Measurements from ENCODE around the gene LCOR.

LCOR gene

GRCh38 chr10:96947036-96947435 is 114.9 kb downstream of the LCOR start:
- no peak for DNase-seq

GRCh38 chr10:96949039-96949683 is 117.1 kb downstream of the LCOR start:
- DNase-seq, result no peak

- DNase-seq, result no peak
Measured at GRCh38 chr10:96951954-96952353, 119.9 kb downstream of the LCOR start.

- DNase-seq, result no peak
Measured at GRCh38 chr10:96955794-96956193, 123.7 kb downstream of the LCOR start.

- DNase-seq, result no peak
Measured at GRCh38 chr10:96958071-96958470, 126.0 kb downstream of the LCOR start.

- no peak for DNase-seq
Measured at GRCh38 chr10:96959733-96960132, 127.6 kb downstream of the LCOR start.

GRCh38 chr10:96960872-96961271 is 128.8 kb downstream of the LCOR start:
- DNase-seq, result no peak

- no peak for DNase-seq
Measured at GRCh38 chr10:96964131-96964530, 132.0 kb downstream of the LCOR start.

- no peak for DNase-seq
Measured at GRCh38 chr10:96967847-96968246, 135.7 kb downstream of the LCOR start.

GRCh38 chr10:96968682-96969423 is 136.8 kb downstream of the LCOR start:
- no peak for DNase-seq

- no peak for DNase-seq
Measured at GRCh38 chr10:96971324-96971723, 139.2 kb downstream of the LCOR start.

GRCh38 chr10:96972264-96972663 is 140.2 kb downstream of the LCOR start:
- no peak for DNase-seq

- DNase-seq, result no peak
Measured at GRCh38 chr10:96973809-96974747, 142.0 kb downstream of the LCOR start.

- DNase-seq, result no peak
Measured at GRCh38 chr10:96975136-96975535, 143.0 kb downstream of the LCOR start.

GRCh38 chr10:96978621-96979154 is 146.6 kb downstream of the LCOR start:
- no peak for DNase-seq

GRCh38 chr10:96982149-96982930 is 150.2 kb downstream of the LCOR start:
- DNase-seq, result no peak

- DNase-seq, result peak; percentile 67
Measured at GRCh38 chr10:96984541-96985131, 152.5 kb downstream of the LCOR start.

GRCh38 chr10:96986200-96986856 is 154.2 kb downstream of the LCOR start:
- no peak for DNase-seq

GRCh38 chr10:96987141-96987841 is 155.2 kb downstream of the LCOR start:
- no peak for DNase-seq

- no peak for DNase-seq
Measured at GRCh38 chr10:96987842-96988175, 155.7 kb downstream of the LCOR start.

- DNase-seq, result no peak
Measured at GRCh38 chr10:96988426-96988825, 156.3 kb downstream of the LCOR start.

Data from left hindlimb (tissue), 1 donor.